ENCODE results near the gene TPPP3.

DNA sequence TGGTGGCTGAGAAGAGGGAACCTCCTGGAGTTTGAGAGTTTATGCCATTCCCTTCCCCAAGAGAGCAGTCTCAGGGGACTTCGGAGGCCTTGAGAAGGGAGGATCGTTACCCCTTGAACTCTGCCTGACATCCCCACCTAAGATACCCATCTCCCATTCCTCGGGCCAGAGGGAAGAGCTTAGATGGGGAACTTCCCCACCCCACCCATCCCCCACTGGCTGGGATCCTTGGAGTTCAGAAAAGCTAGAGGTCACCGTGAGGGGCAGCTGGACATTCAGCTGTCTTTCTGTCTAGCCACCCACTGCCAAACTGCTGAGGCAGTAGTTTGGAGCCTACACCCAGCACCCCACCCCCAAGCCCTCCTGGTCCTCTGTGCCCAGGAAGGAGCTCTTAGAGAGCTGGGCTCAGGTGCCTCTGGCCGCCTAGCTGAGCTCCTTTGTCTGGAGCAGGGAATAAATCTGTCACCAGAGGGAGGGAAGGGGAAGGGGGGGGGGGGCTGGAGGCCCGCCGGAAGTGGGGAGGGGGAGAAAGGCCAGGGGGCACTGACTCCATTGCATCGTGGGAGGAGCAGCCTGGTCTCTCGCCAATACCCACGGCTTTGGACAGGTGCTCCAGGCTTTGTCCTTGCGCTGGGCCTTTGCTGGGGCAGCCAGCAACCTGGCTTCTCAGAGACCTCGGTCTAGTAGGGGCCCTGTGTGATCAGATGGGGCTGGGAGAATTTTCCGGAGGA is 38.6 kb upstream of the TPPP3 start:
- TF ChIP-seq POLR2AphosphoS5 (IDR thresholded peaks at IDR 0.05; ENCODE audit: low read depth, low read length): no peak
- TF ChIP-seq, protein P1, sequence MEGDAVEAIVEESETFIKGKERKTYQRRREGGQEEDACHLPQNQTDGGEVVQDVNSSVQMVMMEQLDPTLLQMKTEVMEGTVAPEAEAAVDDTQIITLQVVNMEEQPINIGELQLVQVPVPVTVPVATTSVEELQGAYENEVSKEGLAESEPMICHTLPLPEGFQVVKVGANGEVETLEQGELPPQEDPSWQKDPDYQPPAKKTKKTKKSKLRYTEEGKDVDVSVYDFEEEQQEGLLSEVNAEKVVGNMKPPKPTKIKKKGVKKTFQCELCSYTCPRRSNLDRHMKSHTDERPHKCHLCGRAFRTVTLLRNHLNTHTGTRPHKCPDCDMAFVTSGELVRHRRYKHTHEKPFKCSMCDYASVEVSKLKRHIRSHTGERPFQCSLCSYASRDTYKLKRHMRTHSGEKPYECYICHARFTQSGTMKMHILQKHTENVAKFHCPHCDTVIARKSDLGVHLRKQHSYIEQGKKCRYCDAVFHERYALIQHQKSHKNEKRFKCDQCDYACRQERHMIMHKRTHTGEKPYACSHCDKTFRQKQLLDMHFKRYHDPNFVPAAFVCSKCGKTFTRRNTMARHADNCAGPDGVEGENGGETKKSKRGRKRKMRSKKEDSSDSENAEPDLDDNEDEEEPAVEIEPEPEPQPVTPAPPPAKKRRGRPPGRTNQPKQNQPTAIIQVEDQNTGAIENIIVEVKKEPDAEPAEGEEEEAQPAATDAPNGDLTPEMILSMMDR (IDR thresholded peaks at IDR 0.05): no peak
